Thoracic aorta (tissue), 2 donors: ENCODE measurements around the gene ATL1. TPM values are rescaled to one million over a fixed set of nuclear protein-coding genes. Genes with fewer than 3 reads are reported as not detected.

Experiments used
- ATAC-seq: fragments of 150-250 bp; one replicate; pipeline ENCODE4 v1.8.0; 2017; ENCODE audit warnings: low read depth; ENCODE audit not compliant: insufficient number of reproducible peaks, low FRiP score
- DNase-seq: peaks from one replicate; pipeline ENCODE4 v3.0.0-alpha.2; 2020; ENCODE audit warnings: low spot score
- H3K27ac ChIP-seq, 2 donors: fragments of 200-600 bp; sonication (generic); 1 replicate in 1 of 2; 2 replicates in 1 of 2; pipeline ENCODE4 v1.5.1; 2016; ENCODE audit warnings: mild to moderate bottlenecking in 2 of 2, moderate library complexity in 2 of 2
- H3K27me3 ChIP-seq: fragments of 200-600 bp; sonication (generic); replicated peaks from 2 replicates; pipeline ENCODE4 v1.6.0; 2016; ENCODE audit warnings: mild to moderate bottlenecking; ENCODE audit not compliant: insufficient read depth
- H3K36me3 ChIP-seq: fragments of 200-600 bp; sonication (generic); one replicate; pipeline ENCODE4 v1.5.1; 2016
- H3K4me1 ChIP-seq, 2 donors: fragments of 200-600 bp; sonication (generic); 1 replicate in 1 of 2; 2 replicates in 1 of 2; pipeline versions ENCODE4 v1.5.1 to v1.6.0; 2016; ENCODE audit warnings: low read depth in 2 of 2, mild to moderate bottlenecking in 1 of 2; ENCODE audit not compliant: control insufficient read depth in 1 of 2
- H3K4me3 ChIP-seq: fragments of 200-600 bp; sonication (generic); 2 replicates; pipeline ENCODE4 v1.5.1; 2016; ENCODE audit warnings: mild to moderate bottlenecking
- H3K9me3 ChIP-seq: fragments of 200-600 bp; sonication (generic); 2 replicates; pipeline ENCODE4 v1.5.1; 2016
- total RNA-seq, 2 donors: library from RNA; depleted of rRNA; stranded (reverse); fragments of >200 nt; gene quantifications; one replicate each; pipeline versions ENCODE4 v1.1.0 to v1.2.3, GENCODE V29; 2016
- TF ChIP-seq, protein P1 (sequence below): fragments of 200-600 bp; sonication (generic); IDR thresholded peaks from one replicate; pipeline ENCODE4 v1.5.1; 2019; ENCODE audit warnings: antibody characterized with exemption

Gene ATL1
- total RNA-seq, 2 donors from 2014 or later, result 9.5 to 14.3 TPM

DNA sequence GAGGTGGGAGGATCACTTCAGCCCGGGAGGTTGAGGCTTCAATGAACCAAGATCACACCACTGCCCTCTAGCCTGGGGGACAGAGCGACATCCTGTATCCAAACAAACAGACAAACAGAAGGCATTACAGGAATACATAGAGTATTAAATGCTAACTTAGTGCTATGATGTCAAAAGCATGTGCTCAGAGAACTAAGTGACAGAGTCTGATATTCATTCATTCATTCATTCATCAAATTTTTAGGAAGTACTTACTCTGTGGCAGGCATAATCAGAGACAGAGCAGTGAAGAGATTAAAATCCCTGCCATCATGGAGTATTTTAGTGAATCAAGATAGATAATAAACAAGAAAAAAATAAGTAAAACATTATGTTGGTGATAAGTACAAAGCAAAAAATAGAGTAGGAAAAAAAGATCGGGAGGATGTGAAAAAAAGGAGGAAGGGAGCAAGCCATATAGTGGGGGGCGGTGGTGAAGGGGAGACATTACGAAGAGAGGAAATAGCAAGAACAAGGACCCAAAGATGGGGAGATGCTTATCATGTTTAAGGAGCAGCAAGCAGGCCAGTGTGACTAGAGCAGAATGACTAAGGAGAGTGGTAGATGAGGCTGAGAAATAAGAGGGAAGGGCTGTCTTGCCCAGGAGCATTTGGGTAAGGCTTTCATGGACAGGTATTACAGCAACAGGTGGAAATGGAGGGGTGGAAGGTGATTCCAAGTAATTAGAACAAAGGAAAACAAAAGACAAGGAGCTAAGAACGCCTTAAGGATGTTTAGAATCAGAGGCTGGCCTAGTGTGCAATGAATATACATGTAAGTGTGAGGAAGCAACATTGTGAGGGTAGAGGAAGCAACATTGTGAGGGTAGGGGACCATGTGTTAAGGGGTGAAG is 30.4 kb upstream of the ATL1 start:
- ATAC-seq (no peak), DNase-seq (no peak)
- peaks cover 11 to 65% of the 10 kb centered on the region in 2 donors for H3K4me1 ChIP-seq
- peak overlapping the region; percentile 0 to 25 for H3K27ac ChIP-seq
- no peaks in the 10 kb centered on the region for H3K36me3 ChIP-seq
- TF ChIP-seq, protein P1, sequence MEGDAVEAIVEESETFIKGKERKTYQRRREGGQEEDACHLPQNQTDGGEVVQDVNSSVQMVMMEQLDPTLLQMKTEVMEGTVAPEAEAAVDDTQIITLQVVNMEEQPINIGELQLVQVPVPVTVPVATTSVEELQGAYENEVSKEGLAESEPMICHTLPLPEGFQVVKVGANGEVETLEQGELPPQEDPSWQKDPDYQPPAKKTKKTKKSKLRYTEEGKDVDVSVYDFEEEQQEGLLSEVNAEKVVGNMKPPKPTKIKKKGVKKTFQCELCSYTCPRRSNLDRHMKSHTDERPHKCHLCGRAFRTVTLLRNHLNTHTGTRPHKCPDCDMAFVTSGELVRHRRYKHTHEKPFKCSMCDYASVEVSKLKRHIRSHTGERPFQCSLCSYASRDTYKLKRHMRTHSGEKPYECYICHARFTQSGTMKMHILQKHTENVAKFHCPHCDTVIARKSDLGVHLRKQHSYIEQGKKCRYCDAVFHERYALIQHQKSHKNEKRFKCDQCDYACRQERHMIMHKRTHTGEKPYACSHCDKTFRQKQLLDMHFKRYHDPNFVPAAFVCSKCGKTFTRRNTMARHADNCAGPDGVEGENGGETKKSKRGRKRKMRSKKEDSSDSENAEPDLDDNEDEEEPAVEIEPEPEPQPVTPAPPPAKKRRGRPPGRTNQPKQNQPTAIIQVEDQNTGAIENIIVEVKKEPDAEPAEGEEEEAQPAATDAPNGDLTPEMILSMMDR, result no peak
- H3K4me3 ChIP-seq, result no peak overlapping the region
- no peaks in the 10 kb centered on the region for H3K27me3 ChIP-seq
- H3K9me3 ChIP-seq, result no peaks in the 10 kb centered on the region

DNA sequence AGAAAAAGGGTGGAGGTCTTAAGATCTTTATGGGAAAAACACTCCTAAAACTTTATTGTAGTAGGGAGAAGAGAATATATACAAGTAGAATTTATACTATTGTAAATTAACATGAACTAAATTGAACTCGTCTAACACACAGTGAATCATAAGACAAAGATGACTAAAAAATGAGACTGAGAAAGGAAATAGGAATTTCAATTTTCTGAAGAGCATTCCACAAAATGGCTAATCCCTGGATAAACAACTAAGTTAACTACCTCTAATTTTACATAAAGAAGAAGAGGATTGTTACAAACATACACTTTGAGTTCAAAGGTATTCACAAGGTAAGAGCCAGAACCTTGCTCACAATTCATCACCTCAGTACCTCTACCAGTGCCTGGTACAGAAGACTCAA is 29.6 kb upstream of the ATL1 start:
- TF ChIP-seq, protein P1, result no peak
- no peaks in the 10 kb centered on the region for H3K27me3 ChIP-seq
- H3K4me3 ChIP-seq, result peak overlapping the region; percentile 94
- ATAC-seq (no peak), DNase-seq (no peak)
- no peak overlapping the region for H3K27ac ChIP-seq
- no peaks in the 10 kb centered on the region for H3K9me3 ChIP-seq
- peaks cover 10 to 56% of the 10 kb centered on the region in 2 donors for H3K4me1 ChIP-seq
- H3K36me3 ChIP-seq, result no peaks in the 10 kb centered on the region

DNA sequence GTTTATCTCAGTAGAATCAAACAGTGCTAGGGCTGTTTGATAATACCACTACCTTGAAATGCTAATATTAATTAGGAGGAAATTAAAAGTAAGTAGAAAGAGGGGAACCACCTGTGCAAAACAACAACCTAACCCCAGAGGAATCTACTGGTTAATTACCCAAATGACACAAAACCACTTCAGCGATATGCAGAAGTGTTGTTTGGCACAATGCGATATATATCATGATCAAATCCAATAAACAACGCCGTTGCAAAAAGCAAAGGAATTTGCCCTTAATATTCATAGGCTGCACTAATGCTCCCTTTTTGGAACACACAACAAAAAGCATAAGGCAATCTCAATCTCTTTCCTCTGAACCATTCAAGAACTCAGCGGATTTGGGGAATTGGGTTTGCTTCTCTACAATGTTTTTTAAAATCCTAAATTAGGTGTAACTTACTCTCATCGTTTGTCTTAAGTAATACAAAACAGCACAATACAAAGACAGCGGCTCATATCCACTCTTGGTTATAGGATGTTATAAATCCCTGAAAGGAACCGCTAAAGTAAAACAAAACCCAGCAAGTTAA is 29.1 kb upstream of the ATL1 start:
- ATAC-seq (no peak), DNase-seq (no peak)
- peak overlapping the region; percentile 94 for H3K4me3 ChIP-seq
- no peaks in the 10 kb centered on the region for H3K36me3 ChIP-seq
- H3K9me3 ChIP-seq, result no peaks in the 10 kb centered on the region
- H3K27me3 ChIP-seq, result no peaks in the 10 kb centered on the region
- H3K27ac ChIP-seq, result no peak overlapping the region
- TF ChIP-seq, protein P1, result no peak
- peaks cover 10 to 51% of the 10 kb centered on the region in 2 donors for H3K4me1 ChIP-seq

DNA sequence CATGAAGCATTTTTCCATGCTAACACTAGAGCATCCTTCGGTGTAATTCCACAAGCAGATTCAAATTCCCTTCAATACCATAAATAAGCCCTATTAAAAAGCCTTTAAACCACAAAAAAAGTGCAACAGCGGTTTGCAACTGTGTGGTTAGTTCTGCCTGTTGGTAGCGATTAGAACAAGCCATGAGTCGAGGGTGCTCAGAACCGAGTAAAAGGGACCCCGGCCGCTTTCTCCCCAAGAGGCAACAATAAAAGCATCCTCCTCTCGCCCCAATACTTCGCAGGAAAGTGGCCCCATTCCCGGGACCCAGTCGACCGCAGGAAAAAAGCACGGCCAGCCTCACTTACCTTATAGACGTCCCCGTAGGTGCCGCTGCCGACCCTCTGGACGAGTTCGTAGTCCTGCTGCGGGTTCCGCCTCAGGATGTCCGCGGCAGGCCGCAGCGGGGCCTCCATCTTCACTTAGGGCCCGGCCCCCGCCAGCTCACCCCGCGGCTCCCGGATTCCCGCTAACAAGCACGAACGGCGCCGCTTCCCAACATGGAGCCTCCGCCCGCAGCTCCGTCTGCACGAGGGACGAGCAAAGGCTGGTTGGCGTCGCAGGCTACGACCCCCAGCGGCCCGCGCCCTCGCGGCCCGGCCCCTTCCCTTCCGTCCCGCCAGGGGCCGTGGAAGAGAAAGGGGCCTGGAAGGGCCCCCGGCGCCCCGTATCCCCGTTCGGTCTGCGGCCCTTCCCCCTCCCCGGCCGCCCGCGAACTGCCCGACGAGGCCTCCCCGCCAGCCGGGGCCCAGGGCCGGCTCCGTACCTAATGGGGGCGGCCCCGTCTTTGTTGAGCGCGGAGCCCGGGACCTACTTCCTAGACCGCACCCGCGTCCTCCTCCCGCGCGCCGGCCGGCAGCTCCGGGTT is 28.1 kb upstream of the ATL1 start:
- H3K27me3 ChIP-seq, result no peaks in the 10 kb centered on the region
- TF ChIP-seq, protein P1, result no peak
- ATAC-seq (peak; percentile 61), DNase-seq (peak; percentile 9)
- no peaks in the 10 kb centered on the region for H3K9me3 ChIP-seq
- H3K27ac ChIP-seq, result peak overlapping the region; percentile 92 to 93
- peaks cover 10 to 45% of the 10 kb centered on the region in 2 donors for H3K4me1 ChIP-seq
- no peaks in the 10 kb centered on the region for H3K36me3 ChIP-seq
- peak overlapping the region; percentile 94 for H3K4me3 ChIP-seq
